HUES64 (cell line): ENCODE results near the gene DENND5B.

Source experiments
- H3K27ac ChIP-seq: 2 replicates; pipeline ENCODE4 v1.7.0; 2013; ENCODE audit warnings: low read depth, low read length, inconsistent platforms
- H3K27me3 ChIP-seq: 2 replicates; pipeline ENCODE4 v1.6.1; 2013; ENCODE audit warnings: mild to moderate bottlenecking, low read length; ENCODE audit not compliant: insufficient read depth
- H3K36me3 ChIP-seq: 2 replicates; pipeline ENCODE4 v1.6.1; 2013; ENCODE audit warnings: mild to moderate bottlenecking, low read length; ENCODE audit not compliant: insufficient read depth
- H3K4me1 ChIP-seq: 2 replicates; pipeline ENCODE4 v1.6.1; 2013; ENCODE audit warnings: mild to moderate bottlenecking, low read length, moderate library complexity; ENCODE audit not compliant: insufficient read depth
- H3K4me3 ChIP-seq: 2 replicates; pipeline ENCODE4 v1.5.1; 2013; ENCODE audit warnings: mild to moderate bottlenecking, low read length, moderate library complexity
- H3K9ac ChIP-seq: 2 replicates; pipeline ENCODE4 v1.6.1; 2013; ENCODE audit warnings: mild to moderate bottlenecking, low read depth, low read length
- H3K9me3 ChIP-seq: 2 replicates; pipeline ENCODE4 v1.6.1; 2013; ENCODE audit warnings: low read depth, low read length; ENCODE audit not compliant: insufficient read depth
- WGBS: fragments of 150-250, 120-280 bp; methylation state at CpG from one replicate; pipeline ENCODE4 v1.1.7; 2013; ENCODE audit warnings: missing lambda C conversion rate; 5-methylcytosine and 5-hydroxymethylcytosine counted together

DENND5B gene

GRCh38 chr12:31362115-31362758 lies 228.7 kb downstream of the DENND5B start:
- Histone ChIP-seq H3K27ac (peak overlapping the region; percentile 94), H3K36me3 (no peaks in the 10 kb centered on the region), H3K9ac (peak overlapping the region; percentile 68), H3K4me3 (peak overlapping the region; percentile 29), H3K4me1 (peaks cover 28% of the 10 kb centered on the region), H3K9me3 (no peaks in the 10 kb centered on the region), H3K27me3 (no peaks in the 10 kb centered on the region)
- WGBS: 14% methylated on average over 13 of the region's 13 CpGs

GRCh38 chr12:31361730-31362114 lies 229.2 kb downstream of the DENND5B start:
- Histone ChIP-seq H3K9ac (no peak overlapping the region), H3K27ac (peak overlapping the region; percentile 94; the same call in 1 of the 2 replicates), H3K4me3 (peak overlapping the region; percentile 29; the same call in 1 of the 2 replicates), H3K27me3 (no peaks in the 10 kb centered on the region), H3K36me3 (no peaks in the 10 kb centered on the region), H3K4me1 (peaks cover 28% of the 10 kb centered on the region), H3K9me3 (no peaks in the 10 kb centered on the region)
- WGBS: 90% methylated on average over 14 of the region's 14 CpGs

GRCh38 chr12:31355747-31356107 lies 235.2 kb downstream of the DENND5B start:
- WGBS: 72% methylated on average over 4 of the region's 4 CpGs
- Histone ChIP-seq H3K9ac (no peak overlapping the region), H3K27me3 (no peaks in the 10 kb centered on the region), H3K9me3 (no peaks in the 10 kb centered on the region), H3K36me3 (no peaks in the 10 kb centered on the region), H3K27ac (no peak overlapping the region), H3K4me1 (peaks cover 14% of the 10 kb centered on the region), H3K4me3 (no peak overlapping the region)

- Histone ChIP-seq H3K27me3 (no peaks in the 10 kb centered on the region), H3K36me3 (no peaks in the 10 kb centered on the region), H3K27ac (no peak overlapping the region), H3K9ac (0 out of 2 replicates have a peak overlapping the region, but pooled peaks have one; percentile 12), H3K9me3 (no peaks in the 10 kb centered on the region), H3K4me1 (peaks cover 11% of the 10 kb centered on the region), H3K4me3 (no peak overlapping the region)
- 77% methylated on average over 12 of the region's 12 CpGs for WGBS
Observed at GRCh38 chr12:31353750-31354708, 236.9 kb downstream of the DENND5B start.

- peaks cover 13% of the 10 kb centered on the region; the same call in 1 of the 2 replicates for H3K4me1 ChIP-seq
- H3K36me3 ChIP-seq: no peaks in the 10 kb centered on the region
- H3K9ac ChIP-seq: no peak overlapping the region
- 93% methylated on average over 9 of the region's 9 CpGs for WGBS
- no peak overlapping the region for H3K27ac ChIP-seq
- H3K4me3 ChIP-seq: no peak overlapping the region
- no peaks in the 10 kb centered on the region for H3K9me3 ChIP-seq
- no peaks in the 10 kb centered on the region for H3K27me3 ChIP-seq
Observed at GRCh38 chr12:31346267-31346666, 244.7 kb downstream of the DENND5B start.

GRCh38 chr12:31343139-31343538 lies 247.8 kb downstream of the DENND5B start:
- Histone ChIP-seq H3K9ac (no peak overlapping the region), H3K27ac (no peak overlapping the region), H3K4me1 (peaks cover 20% of the 10 kb centered on the region; the same call in 1 of the 2 replicates), H3K4me3 (no peak overlapping the region), H3K27me3 (no peaks in the 10 kb centered on the region), H3K36me3 (no peaks in the 10 kb centered on the region), H3K9me3 (no peaks in the 10 kb centered on the region)
- 95% methylated on average over 8 of the region's 8 CpGs for WGBS

- H3K9me3 ChIP-seq: no peaks in the 10 kb centered on the region
- 83% methylated on average over 1 of the region's 1 CpG for WGBS
- H3K27me3 ChIP-seq: no peaks in the 10 kb centered on the region
- no peak overlapping the region for H3K27ac ChIP-seq
- H3K9ac ChIP-seq: no peak overlapping the region
- no peaks in the 10 kb centered on the region for H3K36me3 ChIP-seq
- H3K4me3 ChIP-seq: no peak overlapping the region
- peaks cover 18% of the 10 kb centered on the region; the same call in 1 of the 2 replicates for H3K4me1 ChIP-seq
Observed at GRCh38 chr12:31342286-31342685, 248.7 kb downstream of the DENND5B start.

- Histone ChIP-seq H3K9ac (no peak overlapping the region), H3K27me3 (no peaks in the 10 kb centered on the region), H3K4me1 (0 out of 2 replicates have a peak, but pooled peaks cover 7% of the 10 kb centered on the region), H3K27ac (no peak overlapping the region), H3K9me3 (no peaks in the 10 kb centered on the region), H3K36me3 (no peaks in the 10 kb centered on the region), H3K4me3 (no peak overlapping the region)
- 85% methylated on average over 9 of the region's 10 CpGs for WGBS
Observed at GRCh38 chr12:31339831-31340622, 250.9 kb downstream of the DENND5B start.

GRCh38 chr12:31337952-31338351 lies 253.0 kb downstream of the DENND5B start:
- Histone ChIP-seq H3K27ac (no peak overlapping the region), H3K4me3 (no peak overlapping the region), H3K27me3 (no peaks in the 10 kb centered on the region), H3K9ac (no peak overlapping the region), H3K4me1 (0 out of 2 replicates have a peak, but pooled peaks cover 7% of the 10 kb centered on the region), H3K36me3 (no peaks in the 10 kb centered on the region), H3K9me3 (no peaks in the 10 kb centered on the region)
- WGBS: 91% methylated on average over 4 of the region's 4 CpGs
